LNCAP (cell line): ENCODE measurements around the gene ARHGAP22.

Experiments
- CTCF ChIP-seq: fragments of 450-650 bp; IDR thresholded peaks from 2 replicates; pipeline ENCODE4 v1.5.1; 2017; ENCODE audit warnings: mild to moderate bottlenecking

The ARHGAP22 gene

DNA sequence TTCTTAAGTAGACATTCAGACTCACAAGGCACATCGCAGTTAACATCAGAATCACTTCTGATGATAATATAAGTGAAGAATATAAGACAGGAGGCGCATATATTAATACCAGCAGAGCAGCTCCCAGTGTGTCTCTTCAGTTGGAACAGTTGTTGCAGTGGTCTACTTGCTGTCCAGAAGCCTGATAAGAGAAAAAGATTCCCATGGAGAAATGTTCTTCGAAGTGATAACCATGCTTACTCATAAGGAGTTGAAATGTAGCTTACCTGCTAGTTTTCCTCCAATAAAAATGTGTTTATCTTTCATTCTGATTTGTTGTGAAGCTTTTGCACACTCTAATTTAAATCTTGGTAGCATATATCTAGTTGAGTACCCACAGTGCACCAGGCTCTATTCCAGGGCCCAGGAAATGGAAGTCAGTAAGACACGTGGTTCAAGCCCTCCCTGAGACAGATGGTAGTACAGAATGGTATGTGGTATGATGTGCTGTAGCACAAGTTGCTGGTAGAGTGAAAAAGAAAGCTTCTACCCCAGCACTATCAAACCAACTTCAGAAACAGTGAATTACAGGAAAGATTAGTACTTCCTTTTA lies 174.4 kb downstream of the ARHGAP22 start:
- TF ChIP-seq CTCF, result no peak

- TF ChIP-seq CTCF, result no peak
Observed at GRCh38 chr10:48429309-48429708, 175.6 kb downstream of the ARHGAP22 start.

- TF ChIP-seq CTCF, result no peak
Observed at GRCh38 chr10:48428896-48429295, 176.0 kb downstream of the ARHGAP22 start.

DNA sequence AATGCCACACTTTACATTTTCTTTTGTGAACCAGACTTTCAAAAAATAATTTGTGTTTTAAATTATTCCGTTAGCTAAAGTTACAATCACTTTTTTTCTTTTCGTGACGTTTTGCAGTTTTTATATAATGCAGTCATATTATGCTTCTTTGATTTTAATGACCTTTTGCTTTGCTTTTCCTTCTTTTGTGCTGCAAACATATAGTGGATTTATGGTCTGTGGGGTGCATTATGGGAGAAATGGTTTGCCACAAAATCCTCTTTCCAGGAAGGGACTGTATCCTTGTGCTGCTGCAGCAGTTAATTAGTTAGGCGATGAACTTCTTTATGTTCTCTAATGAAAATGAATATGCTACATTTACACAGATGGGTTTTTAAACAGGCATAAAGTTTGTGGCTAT lies 181.0 kb downstream of the ARHGAP22 start:
- TF ChIP-seq CTCF, result no peak

GRCh38 chr10:48419714-48420113 lies 185.2 kb downstream of the ARHGAP22 start:
- no peak for TF ChIP-seq CTCF

- TF ChIP-seq CTCF, result no peak
Observed at GRCh38 chr10:48418189-48418788, 186.6 kb downstream of the ARHGAP22 start.

DNA sequence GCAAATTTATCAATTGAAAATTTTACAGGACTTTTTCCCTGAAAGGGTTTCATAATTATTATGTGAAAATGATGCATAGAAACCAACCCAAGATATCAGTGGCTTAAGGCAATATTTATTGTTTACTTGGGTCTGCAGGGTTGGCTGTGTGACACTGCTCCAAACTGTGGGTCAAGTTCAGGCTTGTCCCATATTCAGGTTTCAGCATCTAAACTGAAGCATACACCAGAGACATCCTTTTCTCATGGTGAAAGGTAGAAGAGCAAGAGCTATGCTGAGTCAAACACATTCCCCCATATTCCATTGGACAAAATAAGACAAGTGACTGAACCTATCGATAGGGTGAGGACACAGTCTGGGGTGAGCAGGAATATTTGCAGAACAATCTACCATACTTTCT lies 187.5 kb downstream of the ARHGAP22 start:
- TF ChIP-seq CTCF, result no peak
